Medulla oblongata (tissue), 1 donor: ENCODE measurements around the gene GNG2.

Experiments
- DNase-seq: peaks from one replicate; pipeline ENCODE4 v3.0.0-alpha.2; 2015; ENCODE audit errors: extremely low spot score

The GNG2 gene

GRCh38 chr14:51856792-51857296, 3.6 kb upstream of the GNG2 start:
- no peak for DNase-seq

- DNase-seq: no peak
Observed at GRCh38 chr14:51859131-51859530, 1.3 kb upstream of the GNG2 start.

- DNase-seq: no peak
Observed at GRCh38 chr14:51860825-51861499, 550 bp downstream of the GNG2 start.

GRCh38 chr14:51862176-51862796, 1.9 kb downstream of the GNG2 start:
- no peak for DNase-seq

- no peak for DNase-seq
Observed at GRCh38 chr14:51862860-51863259, 2.4 kb downstream of the GNG2 start.

- DNase-seq: no peak
Observed at GRCh38 chr14:51865953-51866747, 5.7 kb downstream of the GNG2 start.

GRCh38 chr14:51867741-51868140, 7.3 kb downstream of the GNG2 start:
- DNase-seq: no peak

GRCh38 chr14:51868405-51868804, 8.0 kb downstream of the GNG2 start:
- no peak for DNase-seq

GRCh38 chr14:51869411-51870100, 9.1 kb downstream of the GNG2 start:
- no peak for DNase-seq

- no peak for DNase-seq
Observed at GRCh38 chr14:51870606-51871005, 10.2 kb downstream of the GNG2 start.

GRCh38 chr14:51871846-51872245, 11.4 kb downstream of the GNG2 start:
- DNase-seq: no peak

GRCh38 chr14:51872396-51872795, 12.0 kb downstream of the GNG2 start:
- DNase-seq: no peak

GRCh38 chr14:51873221-51873893, 12.9 kb downstream of the GNG2 start:
- peak; percentile 39 for DNase-seq

- no peak for DNase-seq
Observed at GRCh38 chr14:51877810-51878209, 17.4 kb downstream of the GNG2 start.

- no peak for DNase-seq
Observed at GRCh38 chr14:51879170-51879569, 18.8 kb downstream of the GNG2 start.

GRCh38 chr14:51880835-51881580, 20.6 kb downstream of the GNG2 start:
- DNase-seq: peak; percentile 12

- no peak for DNase-seq
Observed at GRCh38 chr14:51881636-51882035, 21.2 kb downstream of the GNG2 start.

- DNase-seq: no peak
Observed at GRCh38 chr14:51883232-51883631, 22.8 kb downstream of the GNG2 start.

GRCh38 chr14:51884086-51884927, 23.9 kb downstream of the GNG2 start:
- peak; percentile 50 for DNase-seq

GRCh38 chr14:51889851-51890250, 29.4 kb downstream of the GNG2 start:
- DNase-seq: no peak
